ENCODE results near the gene ZNF423. TPM values are rescaled to one million over a fixed set of nuclear protein-coding genes. Genes with fewer than 3 reads are reported as not detected.

Gene ZNF423
- polyA plus RNA-seq, 3 donors, result 24.5 to 27.3 (median 26.2) TPM

- DNase-seq (ENCODE audit: low read depth in 3 of 3, low spot score in 2 of 3), result no peak
These were observed 5.1 kb downstream of the ZNF423 start for GRCh38 chr16:49850558-49851467.

DNA sequence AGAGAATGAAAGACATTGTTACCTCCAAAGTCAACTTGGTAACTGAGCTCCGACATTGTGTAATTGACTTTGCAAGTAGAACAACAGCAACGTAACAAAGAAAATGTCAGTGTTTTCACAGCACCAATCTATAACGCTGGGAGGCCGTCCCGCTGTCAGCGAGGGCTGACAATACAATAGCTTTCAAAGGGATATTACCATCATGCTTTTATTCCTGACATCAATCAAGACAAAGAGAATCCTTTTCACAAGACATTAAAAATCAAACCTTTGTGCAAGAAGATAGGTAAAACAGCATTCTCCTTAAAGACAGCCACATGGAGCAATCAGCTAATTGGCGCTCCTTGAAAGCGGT lies 6.2 kb downstream of the ZNF423 start:
- DNase-seq (ENCODE audit: low read depth in 3 of 3, low spot score in 2 of 3), result no peak

DNA sequence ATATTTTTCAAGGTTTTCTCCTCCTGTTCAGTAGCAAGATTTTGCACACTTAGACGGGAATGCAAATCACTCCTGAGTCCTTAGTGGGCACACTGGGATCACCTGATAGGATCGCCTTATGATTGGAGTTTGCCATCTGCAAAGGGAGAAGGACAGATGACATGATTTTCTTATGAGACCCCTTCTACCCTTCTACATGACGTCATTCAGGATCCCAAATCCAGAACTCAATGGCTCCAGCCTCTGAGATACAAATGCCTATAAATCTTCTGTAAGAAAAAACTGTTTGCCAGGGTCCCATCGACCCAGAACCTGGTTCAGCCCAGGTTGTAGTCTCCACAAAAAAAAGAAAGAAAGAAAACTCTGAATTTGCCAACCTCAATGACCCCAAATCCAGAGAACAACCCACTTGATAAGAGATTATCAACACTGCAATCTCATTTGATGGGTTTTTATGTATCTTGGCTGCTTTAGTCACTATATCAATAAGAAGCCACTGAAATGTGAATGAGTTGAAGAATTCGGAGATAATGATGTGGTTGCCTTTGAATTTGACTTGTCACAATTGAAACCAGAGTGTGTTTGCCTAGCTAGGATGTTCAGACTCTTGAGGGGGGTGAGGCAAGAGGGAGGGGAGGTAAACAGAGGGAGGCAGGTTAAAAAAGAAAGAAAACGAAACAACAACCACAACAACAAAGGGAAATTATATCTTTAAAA lies 6.7 kb downstream of the ZNF423 start:
- no peak for DNase-seq (ENCODE audit: low read depth in 3 of 3, low spot score in 2 of 3)

DNA sequence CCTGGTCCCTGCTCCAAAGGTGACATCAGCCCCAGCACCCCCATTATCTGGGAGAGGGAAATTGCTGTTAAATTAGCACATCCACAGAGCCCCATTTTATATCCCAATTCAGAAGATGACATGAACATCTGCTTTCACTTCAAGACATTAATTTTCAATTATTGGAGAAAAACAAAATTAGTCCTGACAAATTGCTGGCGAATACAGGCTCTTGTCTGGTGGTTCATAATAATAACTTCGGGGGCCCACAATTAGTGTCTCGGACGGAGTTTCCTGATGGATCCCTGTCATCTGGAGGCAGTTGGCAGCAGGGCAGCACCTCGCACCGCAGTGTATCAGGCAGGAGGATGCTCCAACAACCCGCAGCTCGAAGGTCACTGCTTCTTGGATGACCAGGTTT lies 7.4 kb downstream of the ZNF423 start:
- DNase-seq (ENCODE audit: low read depth in 3 of 3, low spot score in 2 of 3), result no peak

DNA sequence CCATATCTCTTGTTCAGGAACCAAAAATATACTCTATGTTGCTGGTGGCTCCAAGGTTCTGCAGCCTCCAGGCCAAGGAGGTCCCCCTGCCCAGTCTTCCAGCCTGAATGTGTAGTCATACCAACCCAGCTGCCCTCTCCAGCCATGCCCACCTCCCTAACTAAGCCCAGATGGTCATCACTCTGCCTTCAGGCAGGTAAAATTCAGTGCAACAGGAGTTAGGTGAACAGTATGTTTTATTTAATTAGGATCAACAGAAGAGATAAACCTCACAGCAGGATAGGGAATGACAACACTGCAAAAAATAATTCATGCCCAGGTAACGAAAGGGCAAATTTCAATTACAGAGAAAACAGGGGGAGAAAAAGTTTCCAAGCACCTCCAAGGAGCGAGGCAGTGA lies 9.1 kb downstream of the ZNF423 start:
- no peak for DNase-seq (ENCODE audit: low read depth in 3 of 3, low spot score in 2 of 3)

GRCh38 chr16:49844359-49844758 lies 11.6 kb downstream of the ZNF423 start:
- DNase-seq (ENCODE audit: low read depth in 3 of 3, low spot score in 2 of 3), result no peak

DNA sequence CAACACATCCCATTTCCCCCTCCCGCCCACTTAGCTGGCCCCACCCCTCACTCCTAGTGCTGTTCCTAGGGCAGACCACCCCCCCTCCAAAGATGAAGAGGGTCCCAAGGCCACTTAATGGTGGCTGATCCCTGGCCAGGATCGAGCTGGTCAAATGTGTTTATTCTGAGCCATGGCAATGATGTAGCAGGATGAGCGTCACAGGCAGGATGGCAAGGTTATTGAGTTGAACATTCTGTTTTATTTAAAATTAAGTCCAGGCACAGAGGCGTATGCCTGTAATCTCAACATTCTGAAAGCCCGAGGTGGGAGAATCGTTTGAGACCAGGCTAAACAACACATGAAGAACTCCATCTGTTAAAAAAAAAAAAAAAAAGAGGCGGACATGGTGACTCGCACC lies 12.2 kb downstream of the ZNF423 start:
- DNase-seq (ENCODE audit: low read depth in 3 of 3, low spot score in 2 of 3), result no peak

- DNase-seq (ENCODE audit: low read depth in 3 of 3, low spot score in 2 of 3), result no peak
These were observed 12.9 kb downstream of the ZNF423 start for GRCh38 chr16:49842972-49843371.

- no peak for DNase-seq (ENCODE audit: low read depth in 3 of 3, low spot score in 2 of 3)
These were observed 16.7 kb downstream of the ZNF423 start for GRCh38 chr16:49839017-49839825.

DNA sequence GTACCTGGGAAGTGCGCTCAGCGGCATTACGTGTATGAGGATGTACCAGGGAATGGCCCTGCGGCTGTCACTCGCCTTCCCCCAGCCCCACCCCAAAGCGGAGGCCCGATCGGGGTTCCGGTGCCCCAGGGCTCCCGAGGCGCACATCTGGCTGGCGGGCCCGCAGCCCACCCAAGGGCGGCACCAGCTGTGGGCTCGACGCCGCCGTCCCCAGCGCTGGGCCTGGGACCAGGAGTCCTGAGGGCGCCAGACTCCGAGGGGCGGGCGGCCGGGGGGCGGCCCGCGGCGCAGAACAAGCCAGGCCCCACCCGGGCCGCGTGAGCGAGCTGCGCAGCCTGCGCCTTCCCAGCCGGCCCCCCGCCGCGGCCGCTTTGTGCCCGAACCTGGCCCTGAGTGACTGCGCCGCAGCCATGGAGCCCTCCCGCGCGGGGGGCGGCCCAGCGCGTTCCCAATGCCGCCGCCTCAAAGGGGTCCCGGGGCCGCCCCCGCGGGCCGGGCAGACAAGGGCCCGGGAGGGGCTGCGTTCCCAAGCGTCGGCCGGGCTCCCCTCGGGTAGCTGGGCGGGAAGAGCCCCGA lies 17.4 kb downstream of the ZNF423 start:
- DNase-seq (ENCODE audit: low read depth in 3 of 3, low spot score in 2 of 3), result no peak

DNA sequence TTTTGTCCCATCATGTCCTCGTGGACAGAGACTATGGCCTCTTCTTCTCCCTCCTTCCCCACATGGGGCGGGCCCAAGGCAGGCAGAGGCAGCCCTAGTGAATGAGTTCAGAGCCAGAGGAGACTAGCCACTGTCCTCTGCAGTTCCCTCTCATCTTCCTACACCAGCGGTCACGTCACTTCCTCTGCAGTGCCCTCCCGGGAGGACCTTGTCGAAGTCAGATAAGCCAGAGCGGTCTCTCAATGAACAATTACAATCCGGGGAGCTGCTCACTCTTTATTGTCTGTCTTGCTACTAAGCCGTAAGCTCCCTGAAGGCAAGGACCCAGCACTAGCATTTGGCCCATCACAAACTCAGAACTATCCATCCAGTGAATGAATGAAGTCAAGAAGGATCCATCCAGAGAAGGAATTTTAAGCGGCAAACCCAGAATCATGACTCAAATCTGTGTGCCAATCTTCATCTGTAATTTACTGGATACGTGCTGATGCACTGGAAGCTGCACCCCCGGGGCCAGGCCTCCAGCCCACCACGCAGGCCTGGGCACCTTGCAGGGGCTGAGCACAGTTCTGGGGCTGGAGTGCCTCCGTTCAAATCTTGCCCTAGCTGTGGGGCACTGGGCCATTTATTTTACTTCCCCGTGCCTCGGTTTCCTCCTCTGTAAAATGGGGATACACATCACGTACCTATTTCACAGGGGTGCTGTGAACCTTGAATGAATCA lies 18.1 kb downstream of the ZNF423 start:
- no peak for DNase-seq (ENCODE audit: low read depth in 3 of 3, low spot score in 2 of 3)

DNA sequence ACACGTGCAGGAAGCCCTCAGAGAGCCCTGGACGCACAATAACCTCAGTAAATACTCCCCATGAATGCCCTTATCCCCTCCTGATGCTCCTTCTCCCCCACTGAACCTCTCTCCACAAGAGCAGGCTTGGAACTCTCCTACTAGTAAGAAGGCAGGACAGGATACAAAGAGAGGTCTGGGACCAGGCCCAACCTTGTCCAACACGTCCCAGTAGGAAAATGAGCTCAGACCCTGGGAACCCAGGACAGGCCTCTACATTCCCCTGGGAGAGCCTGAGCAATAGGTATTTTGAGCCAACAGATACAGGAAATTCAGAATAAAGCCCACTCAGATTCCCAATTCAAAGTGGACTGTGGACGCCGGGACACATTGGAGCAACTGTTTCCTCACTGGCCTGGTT lies 19.2 kb downstream of the ZNF423 start:
- DNase-seq (ENCODE audit: low read depth in 3 of 3, low spot score in 2 of 3), result no peak

DNA sequence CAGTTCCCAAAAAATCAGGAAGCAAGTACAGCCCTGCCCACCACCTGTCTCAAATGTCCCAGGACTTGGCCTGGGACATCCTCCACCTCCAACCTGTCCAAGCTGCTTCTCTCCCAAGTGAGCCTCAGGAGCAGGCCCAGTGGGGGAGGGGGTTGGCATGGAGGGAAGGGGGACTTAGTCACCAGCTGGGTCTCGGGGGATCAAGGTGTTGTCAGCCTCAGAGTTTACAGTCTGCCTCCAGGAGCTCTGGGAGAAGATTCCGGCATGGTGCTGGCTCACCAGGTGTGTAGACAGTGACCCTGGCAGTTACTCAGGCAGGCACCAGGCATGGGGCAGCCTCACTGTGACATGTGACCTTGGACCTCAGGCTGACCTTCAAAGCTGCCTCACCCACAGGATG lies 19.7 kb downstream of the ZNF423 start:
- no peak for DNase-seq (ENCODE audit: low read depth in 3 of 3, low spot score in 2 of 3)

GRCh38 chr16:49835161-49835777 lies 20.6 kb downstream of the ZNF423 start:
- peak in 1 of 3 donors; percentile 82 for DNase-seq (ENCODE audit: low read depth in 3 of 3, low spot score in 2 of 3)

DNA sequence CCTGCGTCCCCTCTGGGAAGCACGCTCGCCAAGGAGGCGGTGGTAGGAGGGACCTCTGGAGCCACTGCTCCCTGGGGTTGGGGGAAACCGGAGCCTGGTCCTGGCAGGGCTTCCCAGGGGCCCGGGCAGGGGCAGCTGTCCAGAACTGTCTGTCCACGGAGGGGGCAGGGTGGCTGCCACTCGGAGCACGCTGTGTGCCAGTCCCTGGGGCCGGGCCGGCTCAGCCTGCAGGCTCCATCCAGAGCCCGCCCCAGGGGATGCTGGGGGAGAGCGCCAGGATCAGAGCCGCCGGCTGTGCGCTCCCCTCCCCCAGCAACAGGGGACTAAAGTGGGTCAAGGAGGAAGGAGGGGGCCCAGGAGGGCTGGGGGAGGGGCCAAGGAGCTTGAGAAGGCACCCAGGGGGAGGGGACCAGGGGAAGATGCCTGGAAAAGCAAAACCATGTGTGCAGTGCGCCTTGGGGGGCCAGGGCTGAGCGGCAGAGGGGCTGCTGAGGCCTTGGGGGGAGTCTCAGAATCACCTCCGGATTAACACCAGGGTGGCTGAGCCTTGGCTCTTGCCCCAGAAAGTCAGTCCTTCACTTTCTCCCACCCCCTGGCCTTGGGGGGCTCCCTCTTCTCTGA lies 21.3 kb downstream of the ZNF423 start:
- DNase-seq (ENCODE audit: low read depth in 3 of 3, low spot score in 2 of 3), result no peak

- no peak for DNase-seq (ENCODE audit: low read depth in 3 of 3, low spot score in 2 of 3)
These were observed 21.9 kb downstream of the ZNF423 start for GRCh38 chr16:49833796-49834530.

DNA sequence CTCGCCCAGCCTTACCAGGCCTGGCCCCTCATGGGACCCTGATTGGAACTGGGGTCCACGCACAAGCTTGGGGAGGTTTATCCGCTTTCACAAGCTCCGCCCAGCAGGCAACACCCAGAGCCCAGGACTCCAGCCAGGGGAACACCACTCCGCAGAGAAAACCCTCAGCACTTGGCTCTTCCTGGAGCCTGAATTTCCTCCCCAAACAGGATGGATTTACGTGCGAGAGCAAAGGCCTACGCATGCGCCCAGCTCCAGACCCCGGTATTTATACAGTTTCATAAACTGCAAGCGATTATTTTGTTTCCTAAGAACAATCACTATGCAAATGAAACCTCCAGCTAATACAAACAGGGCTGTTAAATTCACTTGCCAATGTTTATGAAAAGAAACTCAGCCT lies 22.8 kb downstream of the ZNF423 start:
- DNase-seq (ENCODE audit: low read depth in 3 of 3, low spot score in 2 of 3), result no peak

- DNase-seq (ENCODE audit: low read depth in 3 of 3, low spot score in 2 of 3), result no peak
These were observed 23.7 kb downstream of the ZNF423 start for GRCh38 chr16:49832177-49832576.

- DNase-seq (ENCODE audit: low read depth in 3 of 3, low spot score in 2 of 3), result no peak
These were observed 25.0 kb downstream of the ZNF423 start for GRCh38 chr16:49830873-49831272.

All from right renal cortex interstitium (tissue), 3 donors.